GM18868 (cell line): Measurements from ENCODE around the gene NIPSNAP3A.

Experiments
- ATAC-seq: cut with Tn5 transposase; IDR thresholded peaks from one replicate; pipeline ENCODE4 v1.9.1; 2021; ENCODE audit warnings: mild to moderate bottlenecking, moderate library complexity; ENCODE audit not compliant: unreplicated experiment

The NIPSNAP3A gene

GRCh38 chr9:104802906-104803305 is 55.4 kb downstream of the NIPSNAP3A start:
- ATAC-seq = no peak

DNA sequence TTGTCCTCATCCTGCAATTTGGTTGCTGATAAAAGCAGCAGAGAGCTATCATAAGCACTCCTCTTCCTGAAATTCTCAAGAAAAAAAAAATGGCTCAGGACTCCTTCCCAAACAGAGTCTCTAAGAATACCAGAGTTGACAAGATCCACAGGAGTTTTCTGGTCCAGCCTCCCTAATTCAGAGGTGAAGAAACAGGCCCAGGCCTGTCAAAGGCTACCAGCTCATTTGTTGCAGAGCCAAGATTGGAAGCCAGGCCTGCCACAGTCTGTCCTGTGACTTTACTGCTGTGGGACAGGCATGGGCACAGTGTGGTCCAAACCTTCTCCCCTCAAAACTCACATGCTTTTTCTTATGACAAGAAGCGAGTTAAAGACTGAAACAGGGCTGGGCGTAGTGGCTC is 58.0 kb downstream of the NIPSNAP3A start:
- no peak for ATAC-seq

- no peak for ATAC-seq
Measured at GRCh38 chr9:104808035-104808614, 60.6 kb downstream of the NIPSNAP3A start.
